GM19372 (cell line): ENCODE results near the gene DRC7.

Experiments used
- ATAC-seq: cut with Tn5 transposase; IDR thresholded peaks from one replicate; pipeline ENCODE4 v1.9.1; 2021; ENCODE audit warnings: mild to moderate bottlenecking, low read depth, moderate library complexity; ENCODE audit not compliant: unreplicated experiment

Gene DRC7

DNA sequence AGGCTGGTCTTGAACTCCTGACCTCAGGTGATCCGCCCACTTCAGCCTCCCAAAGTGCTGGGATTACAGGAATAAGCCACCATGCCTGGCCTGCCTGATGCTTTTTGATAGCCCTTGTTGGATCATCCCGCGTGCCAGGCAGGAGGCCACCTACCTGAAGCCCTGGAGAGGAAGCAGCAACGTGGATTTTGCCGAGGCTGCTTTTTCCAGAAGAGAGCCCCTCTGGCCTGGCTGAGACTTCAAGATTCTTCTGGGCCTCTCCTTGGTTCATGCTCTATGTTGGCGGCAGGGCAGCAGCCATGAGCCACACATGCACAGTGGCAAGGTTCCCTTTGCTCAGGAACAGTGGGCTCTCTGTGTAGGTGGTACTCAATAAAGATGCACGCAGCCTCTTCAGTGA, 52.5 kb downstream of the DRC7 start:
- no peak for ATAC-seq

DNA sequence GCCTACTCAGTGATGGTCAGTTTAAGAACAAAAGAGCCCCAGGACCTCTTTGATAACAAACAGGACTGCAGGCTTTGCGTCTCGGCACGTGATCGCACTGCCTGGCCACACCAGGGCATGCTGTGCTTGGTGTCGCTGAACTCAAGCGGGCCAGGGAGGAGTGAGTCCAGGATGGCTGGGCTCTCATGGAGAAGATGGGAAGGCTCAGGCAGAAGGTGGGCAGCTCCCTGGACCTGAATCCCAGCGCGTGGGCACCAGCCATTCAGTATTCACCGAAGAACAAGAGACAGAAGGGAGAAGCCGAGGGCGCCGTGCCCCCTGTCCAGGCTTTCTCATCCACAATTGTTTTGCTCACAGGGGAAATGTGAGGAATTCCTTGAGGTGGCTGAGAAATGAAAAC, 52.9 kb downstream of the DRC7 start:
- no peak for ATAC-seq

DNA sequence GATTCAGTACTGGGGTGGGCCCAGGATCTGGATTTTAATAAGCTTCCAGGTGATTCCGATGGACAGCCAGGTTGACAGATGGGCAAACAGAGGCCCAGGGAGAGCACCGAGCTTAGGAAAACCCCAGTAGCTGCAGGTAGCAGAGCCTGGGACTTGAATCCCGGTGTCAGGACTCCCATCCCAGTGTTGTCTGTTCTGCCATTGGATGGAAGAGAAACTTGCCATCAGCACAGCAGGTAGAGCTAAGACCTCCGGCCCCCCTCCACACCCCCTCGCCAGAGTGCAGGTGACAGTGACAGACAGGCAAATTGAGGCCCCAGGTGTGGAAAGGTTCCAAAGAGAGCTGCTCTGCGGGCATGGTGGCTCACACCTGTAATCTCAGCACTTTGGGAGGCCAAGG, 53.4 kb downstream of the DRC7 start:
- no peak for ATAC-seq

DNA sequence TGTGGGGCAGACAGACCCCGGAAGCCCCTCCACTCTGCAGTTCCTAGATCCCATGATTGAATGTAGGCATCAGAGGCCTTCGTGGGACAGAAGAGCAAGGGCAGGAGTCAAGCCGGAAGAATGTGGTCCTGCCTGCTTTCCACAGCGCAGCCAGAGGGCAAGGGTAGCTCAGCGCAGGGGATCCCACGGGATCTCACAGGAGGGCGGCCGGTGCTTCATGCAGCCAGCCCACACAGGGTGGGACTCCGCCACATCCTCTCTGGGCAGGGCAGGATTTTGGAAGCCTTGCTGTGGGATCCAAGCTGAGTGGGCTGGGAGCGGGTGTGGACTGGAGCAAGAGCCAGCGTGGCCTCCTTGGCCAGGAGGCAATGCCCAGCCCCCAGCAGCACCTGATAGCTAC, 54.0 kb downstream of the DRC7 start:
- ATAC-seq = no peak

DNA sequence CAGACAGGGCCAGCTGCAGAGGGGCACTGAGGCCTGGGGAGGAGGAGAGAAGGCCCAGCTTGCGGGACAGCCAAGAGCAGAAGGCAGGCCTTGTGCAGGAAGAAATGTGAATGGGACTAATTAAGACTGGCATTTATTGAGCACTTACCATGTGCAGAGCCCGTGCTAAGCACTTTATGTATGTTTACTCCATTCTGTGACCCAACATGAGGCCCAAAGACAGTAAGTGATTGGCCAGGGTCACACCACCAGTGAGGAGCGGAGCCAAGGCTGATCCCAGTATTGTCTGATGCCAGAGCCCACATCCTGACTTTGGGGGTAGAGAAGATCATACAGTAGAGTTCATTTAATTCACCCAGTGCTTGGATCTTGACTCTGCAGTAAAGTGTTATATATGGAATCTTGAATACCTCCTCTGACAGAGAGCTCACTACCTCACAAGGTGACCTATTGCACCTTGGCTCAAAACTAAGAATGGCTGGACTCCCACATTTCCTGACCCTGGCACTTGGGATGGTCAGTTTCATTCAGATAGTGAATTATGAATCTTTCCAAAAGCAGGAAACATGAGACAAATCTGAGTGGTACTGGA, 54.6 kb downstream of the DRC7 start:
- ATAC-seq = no peak

DNA sequence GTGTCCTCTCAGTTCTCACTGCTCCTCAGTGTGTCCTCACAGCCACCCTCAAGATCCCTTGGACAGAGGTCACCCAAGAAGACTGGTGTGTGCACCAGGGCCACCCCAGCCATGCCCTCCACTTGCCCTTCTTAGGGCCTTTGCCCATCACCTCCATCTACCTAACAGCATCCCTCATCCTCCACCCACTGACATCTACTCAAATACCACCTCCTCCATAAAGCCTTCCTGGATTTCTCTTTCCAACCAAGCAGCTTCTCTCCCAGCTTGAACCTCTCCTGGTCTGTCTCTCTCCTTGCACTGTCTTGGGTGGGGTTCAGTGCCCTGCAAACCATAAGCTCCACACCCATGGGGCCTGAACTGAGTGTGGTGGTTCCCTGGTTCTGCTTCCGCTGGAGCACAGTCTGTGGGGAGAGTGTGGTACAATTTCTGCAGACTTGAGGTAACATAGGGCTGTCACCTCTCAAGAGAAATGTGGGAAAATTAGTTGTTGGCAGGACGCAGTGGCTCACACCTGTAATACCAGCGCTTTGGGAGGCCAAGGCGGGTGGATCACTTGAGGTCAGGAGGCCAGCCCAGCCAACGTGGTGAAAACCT, 55.3 kb downstream of the DRC7 start:
- no peak for ATAC-seq

DNA sequence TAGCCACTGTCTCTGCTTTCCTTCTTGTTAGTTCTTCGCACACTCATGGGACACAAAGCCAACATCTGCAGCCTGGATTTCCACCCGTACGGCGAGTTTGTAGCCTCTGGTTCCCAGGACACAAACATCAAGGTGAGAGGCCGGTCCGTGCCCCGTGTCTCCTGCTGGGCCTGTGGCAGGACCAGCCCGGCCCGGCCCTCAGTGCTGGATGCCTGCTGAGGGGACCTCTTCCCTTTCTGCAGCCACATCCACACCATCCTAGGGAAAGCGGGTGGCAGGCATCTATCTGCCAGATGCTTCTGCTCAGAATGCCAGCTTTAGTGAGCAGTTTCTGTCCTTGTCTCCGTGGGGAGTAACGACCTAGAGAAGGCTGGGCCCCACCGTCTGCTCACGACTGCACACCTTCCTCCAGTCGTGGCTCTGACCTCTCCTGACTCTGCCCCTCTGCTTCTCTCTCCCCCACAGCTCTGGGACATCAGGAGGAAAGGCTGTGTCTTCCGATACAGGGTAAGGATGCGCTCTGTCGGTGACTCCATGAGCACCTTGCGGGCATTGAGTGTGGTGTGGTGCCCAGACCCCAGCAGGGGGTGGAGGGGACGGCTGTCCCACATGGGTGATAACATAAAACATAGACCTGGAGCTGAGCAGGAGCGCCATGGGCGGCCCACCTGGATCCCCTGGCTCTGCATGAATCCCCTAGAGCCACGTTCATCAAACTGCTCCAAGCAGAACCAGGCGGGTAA, 56.4 kb downstream of the DRC7 start:
- ATAC-seq = no peak

DNA sequence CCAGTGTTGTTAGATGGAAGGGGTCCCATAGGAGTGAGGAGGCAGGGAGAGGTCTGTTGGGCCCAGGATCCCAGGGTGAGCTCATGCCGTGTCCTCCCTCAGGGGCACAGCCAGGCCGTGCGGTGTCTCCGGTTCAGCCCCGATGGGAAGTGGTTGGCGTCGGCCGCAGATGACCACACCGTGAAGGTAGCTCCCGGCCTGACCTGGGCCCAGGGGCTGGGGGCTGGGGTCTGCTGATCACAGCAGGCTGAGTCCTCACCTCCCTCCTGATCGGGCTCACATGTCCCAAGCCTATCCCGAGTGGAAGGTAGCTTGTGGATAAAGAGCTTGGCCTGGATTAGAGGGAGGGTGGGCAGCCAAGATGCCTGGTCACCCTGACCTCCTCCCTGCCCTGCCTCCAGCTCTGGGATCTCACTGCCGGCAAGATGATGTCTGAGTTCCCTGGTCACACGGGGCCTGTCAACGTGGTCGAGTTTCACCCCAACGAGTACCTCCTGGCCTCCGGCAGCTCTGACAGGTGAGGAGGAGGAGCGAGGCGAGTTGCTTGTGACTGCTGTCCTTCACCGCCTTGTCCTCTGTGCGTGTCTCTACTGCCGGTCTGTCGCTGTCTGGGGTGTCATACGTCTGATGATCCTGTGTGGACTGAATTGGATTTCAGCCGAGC, 57.1 kb downstream of the DRC7 start:
- no peak for ATAC-seq

DNA sequence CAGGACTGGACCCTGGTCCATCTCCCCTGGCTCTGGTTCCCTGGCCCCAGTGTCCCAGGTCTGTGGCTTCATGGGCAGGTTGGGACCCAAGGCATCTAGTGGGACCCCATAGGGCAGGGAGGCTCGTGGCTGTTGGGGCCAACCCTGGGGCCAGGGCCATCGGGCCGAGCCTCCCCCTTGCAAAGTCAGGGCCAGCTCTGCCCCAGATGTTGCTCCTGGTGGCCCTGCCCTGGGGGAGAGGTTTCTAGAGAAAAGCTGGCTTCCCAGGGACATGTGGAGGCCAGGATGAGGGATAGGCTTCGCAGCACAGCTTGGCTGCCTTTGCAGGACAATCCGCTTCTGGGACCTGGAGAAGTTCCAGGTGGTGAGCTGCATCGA, 57.6 kb downstream of the DRC7 start:
- no peak for ATAC-seq

DNA sequence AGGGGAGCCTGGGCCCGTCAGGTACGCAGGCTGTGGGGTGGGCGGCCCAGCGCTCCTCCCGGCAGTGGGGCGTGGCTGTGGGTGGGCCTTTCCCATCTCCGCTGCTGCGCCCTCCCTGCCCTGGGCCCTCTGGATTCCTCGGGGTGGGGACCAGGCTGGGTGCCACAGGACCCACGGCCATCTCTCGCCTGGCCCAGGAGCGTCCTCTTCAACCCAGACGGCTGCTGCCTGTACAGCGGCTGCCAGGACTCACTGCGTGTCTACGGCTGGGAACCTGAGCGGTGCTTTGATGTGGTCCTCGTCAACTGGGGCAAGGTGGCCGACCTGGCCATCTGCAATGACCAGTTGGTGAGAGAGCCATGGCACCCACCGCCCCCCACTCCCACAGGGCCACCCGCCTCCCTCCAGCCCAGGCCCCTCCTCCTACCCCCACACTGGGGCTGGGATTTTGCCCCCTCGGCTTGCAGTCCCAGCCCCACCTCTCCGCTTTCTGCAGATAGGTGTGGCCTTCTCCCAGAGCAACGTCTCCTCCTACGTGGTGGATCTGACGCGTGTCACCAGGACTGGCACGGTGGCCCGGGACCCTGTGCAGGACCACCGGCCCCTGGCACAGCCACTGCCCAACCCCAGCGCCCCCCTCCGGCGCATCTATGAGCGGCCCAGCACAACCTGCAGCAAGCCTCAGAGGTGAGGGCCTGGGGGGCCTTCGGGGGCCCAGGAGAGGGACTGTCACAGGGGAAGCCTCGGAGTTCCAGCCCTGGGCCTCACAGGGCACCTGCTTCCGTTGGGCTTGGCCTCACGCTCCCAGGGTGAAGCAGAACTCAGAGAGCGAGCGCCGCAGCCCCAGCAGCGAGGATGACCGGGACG, 58.2 kb downstream of the DRC7 start:
- ATAC-seq = no peak

DNA sequence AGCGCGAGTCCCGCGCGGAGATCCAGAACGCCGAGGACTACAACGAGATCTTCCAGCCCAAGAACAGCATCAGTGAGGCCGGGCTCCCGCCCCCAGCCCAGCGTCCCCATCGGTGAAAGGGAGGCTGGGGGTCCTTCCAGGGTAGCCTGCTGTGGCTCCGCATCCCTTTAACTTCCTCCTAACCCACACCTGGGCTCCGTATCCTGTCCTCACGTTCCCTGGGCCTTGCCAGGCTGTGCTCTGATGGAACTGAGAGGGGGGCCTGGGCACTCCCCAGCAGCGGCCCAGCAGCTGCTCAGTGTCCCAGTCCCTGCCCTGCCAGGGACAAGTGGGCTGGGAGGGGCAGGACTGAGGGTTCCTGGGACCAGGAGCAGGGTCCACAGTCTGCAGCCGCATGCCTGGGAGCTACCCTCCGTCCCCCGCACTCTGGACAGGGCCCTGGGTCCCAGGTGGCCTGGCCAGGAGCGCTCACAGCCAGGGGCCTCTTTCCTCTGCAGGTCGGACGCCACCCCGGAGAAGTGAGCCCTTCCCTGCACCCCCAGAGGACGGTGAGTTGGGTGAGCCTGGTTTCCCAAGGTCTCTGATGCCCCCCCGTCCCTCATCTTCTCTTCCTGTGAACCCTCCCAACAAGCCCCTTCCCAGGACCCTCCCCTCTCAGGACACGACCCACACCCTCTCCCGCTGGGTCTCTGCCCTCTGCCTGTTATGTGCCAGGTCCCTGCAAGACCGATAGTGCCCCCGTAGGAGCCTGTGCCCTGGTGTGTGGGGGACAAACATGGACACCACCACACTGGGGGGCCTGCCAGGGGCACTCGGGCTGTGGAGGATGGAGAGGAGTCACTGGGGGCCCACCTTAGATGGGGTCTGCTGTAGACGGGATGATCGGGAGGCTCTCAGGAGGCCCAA, 59.1 kb downstream of the DRC7 start:
- ATAC-seq = no peak

DNA sequence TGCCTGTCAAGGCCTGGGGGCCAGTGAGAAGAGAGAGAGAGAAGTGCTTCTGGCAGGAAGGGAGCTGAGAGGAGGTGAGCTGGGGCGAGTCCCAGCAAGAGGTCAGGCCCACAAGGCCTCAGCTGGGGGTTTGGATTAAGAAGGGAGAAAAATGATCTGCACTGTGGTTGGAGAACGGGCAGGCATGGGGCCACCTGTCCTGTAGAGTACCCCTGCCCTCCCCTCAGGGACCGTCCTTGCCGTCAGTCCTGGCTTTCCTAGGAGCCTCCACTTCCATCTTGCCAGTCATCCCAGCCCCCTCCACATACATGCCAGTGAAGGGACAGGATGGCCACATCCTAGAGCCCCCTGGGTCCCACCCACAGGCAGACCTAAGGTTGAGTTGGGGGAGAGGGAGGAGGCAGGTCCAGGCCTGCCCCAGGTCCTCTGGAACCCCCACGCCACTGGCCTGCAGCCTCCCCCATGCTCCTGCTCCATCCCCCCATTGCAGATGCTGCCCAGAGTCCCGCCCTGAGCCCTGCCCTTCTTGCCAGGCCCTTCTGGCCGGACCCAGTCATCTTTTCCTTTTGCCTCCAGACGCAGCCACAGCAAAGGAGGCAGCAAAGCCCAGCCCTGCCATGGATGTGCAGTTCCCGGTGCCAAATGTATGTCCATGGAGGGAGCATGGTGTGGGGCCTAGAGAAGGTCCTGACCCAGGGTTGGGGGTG, 59.9 kb downstream of the DRC7 start:
- ATAC-seq = no peak

DNA sequence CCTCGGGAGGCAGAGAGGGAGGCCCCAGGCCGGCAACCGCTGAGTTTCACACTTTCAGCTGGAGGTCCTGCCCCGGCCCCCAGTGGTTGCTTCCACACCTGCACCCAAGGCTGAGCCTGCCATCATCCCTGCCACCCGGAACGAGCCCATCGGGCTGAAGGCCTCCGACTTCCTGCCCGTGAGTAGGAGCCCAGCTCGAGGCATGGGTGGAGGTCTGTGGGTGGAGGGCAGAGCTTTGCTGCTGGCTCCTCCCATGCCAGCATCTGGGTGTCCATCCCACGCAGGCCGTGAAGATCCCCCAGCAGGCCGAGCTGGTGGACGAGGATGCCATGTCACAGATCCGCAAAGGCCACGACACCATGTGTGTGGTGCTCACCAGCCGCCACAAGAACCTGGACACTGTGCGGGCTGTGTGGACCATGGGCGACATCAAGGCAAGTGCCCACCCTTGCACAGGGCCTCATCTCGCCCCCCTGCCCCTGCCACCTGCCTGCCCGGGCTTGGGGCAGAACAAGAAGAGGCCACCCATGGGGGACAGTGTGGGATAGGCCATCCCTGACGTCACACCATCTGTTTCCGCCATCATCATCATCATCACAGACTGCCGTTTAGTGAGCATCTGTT, 60.6 kb downstream of the DRC7 start:
- ATAC-seq = no peak

DNA sequence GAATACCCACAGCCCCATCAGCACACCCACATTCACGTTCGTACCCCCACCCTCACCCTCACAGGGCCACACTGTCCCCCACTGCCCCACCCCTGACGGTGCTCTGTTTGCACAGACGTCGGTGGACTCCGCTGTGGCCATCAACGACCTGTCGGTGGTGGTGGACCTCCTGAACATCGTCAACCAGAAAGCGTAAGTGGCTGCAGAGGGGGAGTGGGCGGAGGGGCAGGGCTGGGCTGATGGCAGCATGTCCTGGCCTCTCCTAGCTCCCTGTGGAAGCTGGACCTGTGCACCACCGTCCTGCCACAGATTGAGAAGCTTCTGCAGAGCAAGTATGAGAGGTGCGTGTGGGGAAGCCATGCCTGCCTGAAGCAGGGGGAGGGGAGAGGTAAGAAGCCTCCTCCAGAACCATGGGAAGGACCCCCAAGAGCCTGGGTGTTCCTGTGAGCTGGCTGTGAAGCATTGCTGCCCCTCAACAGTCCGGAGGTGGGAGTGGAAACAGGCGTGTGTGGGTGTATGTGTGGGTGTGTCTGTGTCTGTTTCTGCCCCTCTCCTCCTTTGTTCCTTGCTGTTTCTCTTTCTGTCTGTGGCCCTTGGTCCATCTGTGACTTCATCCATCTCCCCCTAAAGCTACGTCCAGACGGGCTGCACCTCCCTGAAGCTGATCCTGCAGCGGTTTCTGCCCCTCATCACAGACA, 61.3 kb downstream of the DRC7 start:
- ATAC-seq = no peak

DNA sequence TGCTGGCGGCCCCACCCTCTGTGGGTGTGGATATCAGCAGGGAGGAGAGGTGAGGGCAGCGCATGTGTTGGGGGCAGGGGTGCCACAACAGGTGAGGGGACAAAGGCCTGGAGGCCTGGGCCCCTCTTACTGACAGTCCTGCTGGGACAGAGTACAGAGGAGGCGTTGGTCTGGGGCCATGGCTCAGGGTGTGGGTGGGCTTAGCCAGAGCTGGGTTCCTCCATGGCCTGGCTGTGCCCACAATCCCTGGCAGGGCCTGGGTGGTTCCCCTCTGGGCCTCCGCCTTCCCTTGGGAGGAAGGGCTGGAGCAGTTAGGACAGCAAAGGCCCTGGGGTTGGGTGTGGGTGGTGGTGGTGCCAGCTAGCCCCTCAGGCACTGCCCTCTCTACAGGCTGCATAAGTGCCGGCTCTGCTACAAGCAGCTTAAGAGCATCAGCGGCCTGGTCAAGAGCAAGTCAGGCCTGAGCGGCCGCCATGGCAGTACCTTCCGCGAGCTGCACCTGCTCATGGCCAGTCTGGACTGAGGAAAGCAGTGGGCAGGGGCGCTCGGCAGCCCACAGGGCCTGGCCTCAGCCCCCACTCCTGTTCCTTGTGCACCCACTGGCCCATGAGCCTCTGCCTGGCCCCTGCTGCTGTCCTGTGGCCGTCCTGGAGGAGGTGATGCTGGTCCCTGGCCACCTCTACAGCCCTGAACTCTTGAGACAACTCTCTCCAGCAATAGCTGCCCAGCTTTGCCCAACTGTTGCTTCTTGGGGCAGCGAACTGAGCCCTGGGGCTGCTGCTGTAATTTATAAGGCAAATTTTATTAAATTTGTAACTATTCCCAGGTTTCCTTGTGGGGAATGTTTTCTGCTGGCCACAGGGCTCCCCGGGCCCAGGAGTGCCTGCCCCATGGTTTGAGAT, 62.1 kb downstream of the DRC7 start:
- ATAC-seq = no peak

DNA sequence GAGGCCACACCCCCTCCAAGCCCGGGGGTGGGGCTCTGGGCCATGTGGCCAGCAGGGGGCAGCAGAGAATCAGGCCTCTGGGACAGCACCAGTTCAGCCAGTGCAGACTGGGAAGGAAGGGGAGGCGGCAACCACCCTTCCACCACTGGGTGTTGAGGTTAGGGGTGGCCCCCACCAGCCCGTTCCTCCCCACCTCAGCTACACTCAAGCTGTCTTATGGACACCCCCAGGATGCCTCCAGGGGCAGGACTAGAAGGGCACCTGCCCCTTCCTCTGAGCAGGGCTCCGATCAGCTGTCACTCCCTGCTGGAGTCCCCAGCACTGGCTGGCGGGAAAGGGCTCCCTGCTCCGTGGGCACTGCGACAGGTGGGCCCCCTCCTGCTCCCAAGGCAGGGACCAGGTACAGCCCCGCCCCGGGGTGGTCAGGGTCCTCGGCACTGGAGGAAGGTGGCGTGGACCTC, 62.8 kb downstream of the DRC7 start:
- ATAC-seq = peak; percentile 85

DNA sequence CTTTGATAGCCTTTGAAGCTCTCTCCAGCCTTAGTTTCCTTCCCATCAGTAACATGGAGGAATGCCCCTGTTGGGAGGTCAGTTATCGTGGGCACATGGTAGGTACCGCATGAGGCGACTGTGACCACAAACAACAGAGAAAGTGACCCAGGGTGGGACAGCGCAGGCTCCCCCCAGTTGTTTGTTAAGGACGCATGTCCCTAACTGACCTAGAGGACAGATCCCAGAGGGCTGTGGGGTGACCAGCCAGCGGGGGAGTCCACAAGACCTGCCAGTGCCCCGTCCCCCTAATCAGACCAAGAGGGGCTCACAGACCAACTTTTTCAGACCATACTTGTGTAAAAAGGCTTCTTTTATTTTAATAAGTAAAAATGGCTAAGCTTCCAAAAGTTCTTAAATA, 63.3 kb downstream of the DRC7 start:
- ATAC-seq = no peak
